Activated CD4-positive, alpha-beta T cell treated with anti-CD3 and anti-CD28 coated beads, Interleukin-2, Interleukin-4, amounts not matched to agents 100 ng/mL and 50 ng/mL, durations not matched to agents 16 hours and 8 hours (primary cell): ENCODE measurements around the gene LRMDA.

ENCODE experiments used
- DNase-seq: peaks from one replicate; pipeline ENCODE4 v3.0.0-alpha.2; 2020; ENCODE audit warnings: low spot score

LRMDA gene

DNA sequence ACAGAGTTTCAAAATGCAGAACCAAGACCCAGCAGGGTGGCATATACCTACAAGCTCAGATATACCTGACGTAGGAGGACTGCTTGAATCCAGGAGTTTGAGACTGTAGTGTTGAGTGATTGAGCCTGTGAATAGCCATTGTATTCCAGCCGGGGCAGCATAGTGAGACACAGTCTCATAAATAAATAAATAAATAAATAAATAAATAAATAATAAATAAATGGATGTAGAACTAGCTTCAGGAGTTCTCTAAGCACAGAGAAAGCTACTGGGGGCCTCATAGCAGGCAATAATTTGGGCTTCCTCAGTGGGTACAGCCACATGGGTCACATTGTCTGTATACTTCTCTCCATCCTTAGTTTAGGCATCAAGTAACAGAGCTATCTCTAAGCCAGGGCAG is 906.8 kb downstream of the LRMDA start:
- no peak for DNase-seq

DNA sequence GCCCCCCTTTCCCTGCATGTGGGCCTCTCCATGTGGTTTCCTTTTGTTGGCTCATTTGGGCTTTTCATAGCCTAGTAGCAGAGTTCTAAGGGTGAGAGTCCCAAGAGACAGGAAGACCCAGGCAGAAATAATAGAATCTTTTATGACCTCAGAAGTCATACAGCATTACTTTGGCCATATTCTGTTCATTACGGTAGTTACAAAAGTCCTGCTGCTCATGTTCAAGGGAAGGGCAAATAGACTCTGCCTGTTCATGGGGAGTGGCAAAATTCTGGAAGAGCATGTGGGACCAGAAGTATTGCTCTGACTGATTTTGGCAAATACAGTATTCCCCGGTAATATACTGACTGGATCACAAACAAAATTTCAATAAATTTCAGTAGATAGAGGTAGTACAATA is 910.3 kb downstream of the LRMDA start:
- DNase-seq: no peak

DNA sequence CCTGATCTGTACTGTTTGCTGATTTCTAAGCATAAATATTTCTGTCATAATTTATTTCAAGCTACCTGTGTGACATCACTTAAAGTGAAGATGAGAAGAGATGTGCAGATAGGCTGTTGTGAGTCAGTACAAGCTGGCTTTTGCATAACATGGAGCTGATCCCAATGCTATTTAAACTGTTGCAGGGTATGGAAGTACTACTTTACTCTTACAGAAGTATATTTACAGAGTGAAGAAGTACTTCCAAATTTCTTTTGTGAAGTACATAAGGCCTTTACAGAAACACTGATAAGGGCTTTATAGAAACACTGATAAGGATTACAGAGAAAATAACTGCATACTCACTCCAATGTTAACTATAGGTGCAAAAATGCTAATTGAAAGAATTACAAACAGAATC is 911.6 kb downstream of the LRMDA start:
- no peak for DNase-seq

DNA sequence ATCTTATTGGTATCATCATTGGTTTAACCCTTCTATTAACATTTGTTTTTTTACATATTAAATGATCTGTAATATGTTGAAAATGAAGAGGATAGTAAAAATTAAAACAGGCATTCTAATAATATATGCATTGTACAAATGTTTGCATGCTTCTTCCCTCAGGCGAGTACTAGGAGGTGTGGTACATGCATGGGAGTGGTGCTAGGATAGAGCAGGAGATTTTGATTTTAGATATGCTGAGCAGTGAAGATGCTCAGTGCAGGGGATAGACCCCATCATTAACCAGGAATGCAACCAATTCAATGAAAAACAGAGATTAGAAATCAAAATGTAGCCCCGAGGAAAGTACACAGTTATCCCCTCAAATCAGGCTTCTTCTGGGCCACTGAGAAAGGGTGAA is 916.4 kb downstream of the LRMDA start:
- DNase-seq: no peak

DNA sequence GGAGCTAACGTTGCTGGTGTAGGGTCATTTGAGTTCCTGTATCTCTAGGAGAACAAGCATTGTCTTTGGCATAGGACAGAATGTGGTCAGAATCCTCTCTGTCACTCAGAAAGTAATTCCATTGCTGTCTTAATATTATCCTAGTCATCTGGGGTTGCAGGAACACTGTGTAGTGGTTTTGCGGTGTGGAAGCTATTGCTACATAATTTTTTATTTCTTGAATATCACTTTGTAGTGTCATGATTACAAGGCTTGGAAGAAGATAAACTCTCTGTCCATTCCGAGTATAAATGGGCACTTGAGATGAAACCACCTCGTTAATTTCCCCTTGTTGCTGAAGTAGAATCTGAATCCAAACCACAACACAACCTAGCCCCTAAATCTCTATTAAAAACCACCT is 919.2 kb downstream of the LRMDA start:
- DNase-seq: no peak

DNA sequence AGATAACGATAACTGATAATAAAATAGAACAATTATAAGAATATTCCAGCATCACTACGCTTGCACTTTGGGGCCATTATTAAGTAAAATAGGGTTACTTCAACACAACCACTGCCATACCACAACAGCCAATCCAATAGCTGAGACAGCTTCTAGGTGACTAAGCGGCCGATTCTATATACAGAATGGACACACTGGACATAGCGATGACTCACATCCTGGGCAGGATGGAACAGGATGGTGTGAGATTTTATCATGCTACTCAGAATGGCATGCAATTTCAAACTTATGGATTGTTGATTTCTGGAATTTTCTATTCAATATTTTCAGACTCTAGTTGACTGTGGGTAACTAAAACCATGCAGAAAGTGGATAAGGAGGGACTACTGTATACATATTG is 920.9 kb downstream of the LRMDA start:
- no peak for DNase-seq

DNA sequence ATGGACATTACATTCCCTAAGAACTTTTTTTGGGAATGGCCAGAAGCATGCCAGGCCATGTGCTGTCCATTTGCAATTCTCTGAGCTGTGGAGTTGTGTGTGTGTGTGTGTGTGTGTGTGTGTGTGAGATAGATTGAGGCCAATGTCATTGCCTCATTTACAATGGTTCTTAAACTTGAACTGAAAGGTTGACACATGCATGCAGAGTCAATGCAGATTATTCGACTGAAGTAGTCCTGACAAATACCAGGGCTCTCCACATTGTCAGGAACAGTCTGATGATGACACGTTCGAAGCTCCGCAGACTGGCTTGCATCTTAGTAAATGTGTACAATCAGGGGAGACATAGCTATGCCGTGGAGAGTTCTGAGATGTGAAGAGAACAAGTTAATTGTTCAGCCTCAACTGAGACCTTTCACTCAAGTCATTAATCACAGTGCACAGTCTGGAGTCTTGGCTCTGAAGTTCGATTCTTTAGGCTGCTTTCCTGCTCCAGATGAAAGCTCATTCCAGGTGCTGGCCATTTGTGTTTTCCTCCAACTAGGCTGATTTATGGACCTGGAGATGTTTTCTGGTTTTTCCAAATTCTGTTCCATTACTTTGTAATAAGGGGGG is 921.9 kb downstream of the LRMDA start:
- DNase-seq: no peak

DNA sequence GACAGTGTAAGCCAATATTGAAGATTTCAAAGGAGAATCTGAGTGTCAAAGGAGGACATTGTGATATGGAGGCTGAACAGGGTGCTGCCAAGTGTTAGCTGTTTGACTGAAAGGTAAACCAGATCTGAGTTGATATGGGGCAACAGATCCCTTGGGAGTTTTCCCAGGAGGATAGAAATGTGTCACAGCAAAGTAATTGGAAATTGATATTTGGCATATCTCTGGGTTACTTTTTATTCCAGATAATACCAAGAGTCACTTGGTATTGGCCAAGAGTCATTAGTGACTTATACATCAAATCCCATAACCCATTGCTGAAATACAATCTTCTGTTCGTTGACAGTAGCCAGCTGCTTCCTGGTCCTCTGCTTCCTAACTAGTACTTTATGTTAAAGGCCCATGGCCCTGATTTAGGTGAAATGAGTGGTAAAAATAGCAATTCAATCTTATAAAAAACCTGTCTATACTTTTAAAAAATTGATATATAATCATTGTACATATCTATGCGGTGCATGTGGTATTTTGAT is 922.9 kb downstream of the LRMDA start:
- no peak for DNase-seq

DNA sequence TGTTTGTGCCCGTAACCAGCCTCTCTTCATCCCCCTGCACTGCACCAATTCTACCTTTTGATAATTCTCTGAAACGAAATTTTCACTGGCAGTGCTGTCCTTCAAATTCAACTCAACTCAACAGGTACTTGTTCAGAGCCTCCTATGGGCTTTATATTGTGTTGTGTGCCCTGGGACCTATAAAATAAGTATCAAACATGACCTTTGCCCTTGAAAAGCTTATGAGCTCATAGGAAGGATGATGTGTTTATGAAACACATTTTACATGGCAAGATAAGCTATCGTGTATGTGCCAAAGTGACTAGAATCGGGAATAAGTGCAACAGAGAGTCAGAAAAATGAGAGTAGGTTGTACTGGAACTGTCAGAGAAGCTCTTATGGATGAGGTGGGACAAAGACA is 923.5 kb downstream of the LRMDA start:
- DNase-seq: no peak

DNA sequence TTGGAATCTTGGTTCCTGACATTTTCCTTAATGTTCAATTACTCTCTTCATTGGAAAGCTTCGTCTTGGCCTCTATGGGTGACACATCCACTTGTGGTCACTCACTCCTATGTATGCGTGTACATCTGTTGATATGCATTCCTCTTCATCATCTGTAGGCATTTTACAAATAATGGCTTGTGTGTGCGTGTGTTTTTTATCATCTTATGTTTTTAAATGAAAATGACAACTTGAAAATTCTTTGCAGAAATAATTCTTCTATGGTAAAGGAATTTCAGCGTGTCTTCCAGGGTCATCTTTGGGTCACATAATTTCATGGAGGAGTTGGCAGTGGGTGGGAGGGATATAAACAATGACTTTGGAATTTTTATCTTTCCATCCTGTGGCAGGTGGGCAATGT is 925.1 kb downstream of the LRMDA start:
- no peak for DNase-seq

DNA sequence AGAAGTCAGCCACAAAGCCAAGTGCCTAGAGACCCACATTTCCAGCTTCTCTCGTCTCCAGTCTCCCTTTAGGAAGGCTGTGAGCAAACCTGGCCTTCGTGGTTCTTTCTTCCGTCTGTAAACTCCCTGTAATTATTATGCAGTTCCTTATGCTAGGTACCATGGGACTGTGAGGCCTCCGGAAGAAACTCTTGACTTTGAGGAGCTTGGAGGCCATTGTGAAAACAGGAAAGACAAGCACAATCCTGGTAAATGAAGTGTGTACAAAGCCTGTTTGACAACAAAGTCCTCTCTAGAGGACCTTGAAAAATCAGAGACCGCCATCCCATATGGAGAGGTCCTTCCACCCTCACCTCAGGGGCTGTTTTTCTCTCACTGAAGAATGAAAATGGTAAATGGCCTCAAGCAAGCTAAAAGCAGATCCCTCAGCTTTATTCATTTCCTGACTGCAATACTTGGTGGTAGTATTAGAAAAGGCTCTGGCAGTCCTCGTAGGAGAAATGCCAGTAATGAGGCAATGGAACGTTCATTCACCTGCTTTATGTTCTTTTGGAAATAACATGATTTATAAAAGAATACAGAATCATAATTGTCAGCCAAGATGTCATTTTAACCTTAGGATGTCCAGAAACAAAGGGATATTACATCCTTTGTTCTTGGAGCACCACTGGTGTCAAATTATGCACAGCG is 926.4 kb downstream of the LRMDA start:
- no peak for DNase-seq

DNA sequence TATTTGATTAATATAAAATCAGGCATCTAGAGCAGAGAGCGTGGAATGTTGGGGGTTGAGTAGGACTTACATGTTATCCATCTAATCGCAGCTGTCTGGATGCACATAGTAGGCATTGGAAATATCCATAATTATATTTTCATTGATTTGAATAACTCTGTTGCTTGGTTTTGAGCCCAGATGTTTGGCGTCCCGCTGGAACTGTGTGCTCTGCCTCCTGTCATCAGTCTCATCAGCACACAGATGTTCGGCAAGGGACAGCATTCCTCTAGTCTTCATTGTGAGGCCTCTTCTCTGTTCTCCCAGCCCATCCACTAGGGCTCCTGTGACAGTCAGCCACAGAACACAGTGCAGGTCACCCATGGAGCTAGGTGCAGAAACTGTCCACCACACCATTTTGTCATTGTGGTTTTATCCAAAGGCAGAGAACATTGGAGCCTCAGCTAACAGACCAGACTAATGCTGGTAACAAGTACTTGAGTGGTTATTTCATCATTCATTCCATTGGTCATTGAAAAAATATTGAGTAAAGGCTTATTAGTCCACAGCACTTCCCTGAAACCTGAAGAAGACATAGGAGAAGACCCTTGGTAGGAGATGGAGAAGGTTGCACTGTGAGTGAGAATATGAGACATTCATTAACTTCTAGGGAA is 927.4 kb downstream of the LRMDA start:
- DNase-seq: no peak

DNA sequence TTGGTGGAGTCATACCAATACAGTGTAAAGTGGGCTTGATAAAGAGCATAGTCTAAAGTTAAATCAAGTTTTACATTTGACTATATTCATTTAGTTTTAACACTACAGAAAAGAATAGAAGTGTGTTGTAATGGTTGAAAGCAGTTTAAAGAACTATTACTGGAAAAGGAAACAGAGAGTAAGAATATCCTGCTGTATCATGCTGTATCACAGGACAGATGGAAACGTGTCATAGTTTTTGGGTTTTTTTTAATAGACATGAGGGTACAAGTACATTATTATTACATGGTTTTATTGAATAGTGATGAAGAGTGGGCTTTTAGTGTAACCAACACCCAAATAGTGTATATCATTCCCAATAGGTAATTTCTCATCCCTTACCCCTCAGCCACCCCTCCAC is 944.3 kb downstream of the LRMDA start:
- DNase-seq: no peak

DNA sequence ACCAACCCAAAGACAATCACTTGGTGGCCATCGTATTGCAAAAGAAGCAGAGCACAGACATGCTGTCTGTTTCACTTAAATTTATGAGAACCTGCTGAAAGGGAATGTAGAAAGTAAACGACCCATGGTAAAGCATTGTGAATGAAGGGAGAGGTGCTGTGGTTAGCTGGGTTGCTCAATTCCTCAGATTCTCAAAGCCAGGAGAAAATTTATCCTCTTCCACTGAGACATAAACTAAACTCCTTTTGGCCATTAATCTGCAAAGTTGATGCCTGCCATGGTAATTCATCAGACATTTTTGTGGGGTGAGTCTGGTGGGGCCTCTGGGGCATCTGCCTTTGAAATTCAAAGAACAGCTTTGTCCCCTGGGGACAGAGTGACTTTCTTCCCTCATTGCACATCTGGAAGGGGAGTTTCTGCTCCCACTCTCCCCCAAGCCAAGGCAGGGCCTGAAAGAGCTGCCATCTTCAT is 951.0 kb downstream of the LRMDA start:
- DNase-seq: no peak

DNA sequence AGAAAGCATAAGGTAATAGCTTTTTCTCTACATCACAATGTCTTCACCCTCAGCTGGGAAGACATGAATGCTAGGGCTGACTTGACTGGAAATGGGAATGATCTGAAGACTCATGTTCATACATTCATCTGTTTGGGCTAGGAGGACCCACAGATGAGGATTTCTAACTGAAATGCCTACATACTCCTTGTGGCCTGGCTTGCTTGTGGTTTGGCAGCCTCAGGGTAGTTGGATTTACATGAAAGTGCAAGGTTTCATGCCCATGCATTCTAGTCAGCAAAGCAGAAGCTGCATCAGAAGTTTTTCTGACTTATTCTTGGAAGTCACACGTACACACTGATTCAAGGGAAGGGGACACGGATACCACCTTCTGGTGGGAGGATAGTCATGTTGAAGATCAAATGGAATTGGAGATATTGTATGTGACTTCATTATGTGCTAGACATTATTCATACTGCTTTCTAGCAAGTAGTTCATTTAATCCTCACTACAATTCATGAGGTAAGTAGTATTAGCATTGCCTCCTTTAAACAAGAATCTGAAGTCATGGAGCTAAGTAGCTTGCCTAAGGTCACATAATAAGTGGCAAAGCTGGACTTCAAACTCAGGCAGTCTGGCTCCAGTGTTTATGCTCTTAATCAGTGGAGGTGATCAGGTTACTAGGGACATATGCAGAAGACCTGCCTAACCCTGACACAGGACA is 957.0 kb downstream of the LRMDA start:
- DNase-seq: no peak

DNA sequence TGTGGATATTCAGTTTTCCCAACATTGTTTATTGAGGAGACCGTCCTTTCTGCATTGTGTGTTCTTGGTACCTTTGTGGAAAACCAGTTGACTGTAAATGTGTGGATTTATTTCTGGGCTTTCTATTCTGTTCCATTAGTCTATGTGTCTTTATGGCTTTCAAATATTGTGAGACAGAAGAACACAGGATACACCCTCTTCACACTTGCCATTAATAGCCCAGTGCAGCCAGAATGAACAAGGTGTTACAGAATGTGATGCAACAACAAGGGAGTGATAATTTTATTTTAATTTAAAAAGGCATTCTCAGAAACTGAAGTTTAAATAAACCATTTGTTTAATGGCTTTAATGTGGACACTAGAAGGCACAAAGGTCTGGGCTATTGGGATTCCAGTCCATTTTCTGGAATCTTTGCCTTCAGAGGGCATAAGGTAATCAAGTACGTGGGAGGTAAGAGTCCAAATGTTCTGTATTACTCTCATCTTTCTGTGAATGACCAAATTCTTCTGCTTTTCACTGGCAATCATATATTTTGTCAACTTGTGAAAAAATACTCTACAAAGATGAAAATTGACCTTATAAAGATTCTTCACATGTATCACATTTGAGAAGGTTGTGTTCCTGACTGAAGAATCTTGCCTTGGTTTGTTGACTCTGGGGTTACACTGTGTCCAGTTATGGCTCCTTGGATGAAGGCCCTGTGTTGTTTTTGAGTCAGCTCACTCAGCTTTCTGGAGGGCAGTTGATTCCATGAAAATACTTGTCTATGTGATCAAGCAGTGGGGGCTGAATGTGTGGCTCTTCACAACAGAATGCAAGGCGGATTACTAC is 962.7 kb downstream of the LRMDA start:
- no peak for DNase-seq

DNA sequence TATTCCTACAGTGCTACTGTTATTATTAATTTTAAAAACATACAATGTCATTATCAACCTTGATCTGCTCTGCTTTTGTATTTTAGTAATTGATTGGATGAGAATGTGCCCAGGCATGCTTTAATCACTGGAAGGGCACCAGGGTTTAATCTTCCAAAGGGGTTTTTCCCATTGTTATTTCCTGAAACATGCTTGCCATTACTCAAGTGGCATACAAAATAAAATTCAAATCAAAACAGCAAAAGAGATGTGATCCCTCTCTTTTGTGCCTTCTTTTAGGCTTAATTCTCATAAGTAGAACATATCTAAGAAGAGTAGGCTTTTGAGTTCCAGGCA is 963.3 kb downstream of the LRMDA start:
- no peak for DNase-seq

DNA sequence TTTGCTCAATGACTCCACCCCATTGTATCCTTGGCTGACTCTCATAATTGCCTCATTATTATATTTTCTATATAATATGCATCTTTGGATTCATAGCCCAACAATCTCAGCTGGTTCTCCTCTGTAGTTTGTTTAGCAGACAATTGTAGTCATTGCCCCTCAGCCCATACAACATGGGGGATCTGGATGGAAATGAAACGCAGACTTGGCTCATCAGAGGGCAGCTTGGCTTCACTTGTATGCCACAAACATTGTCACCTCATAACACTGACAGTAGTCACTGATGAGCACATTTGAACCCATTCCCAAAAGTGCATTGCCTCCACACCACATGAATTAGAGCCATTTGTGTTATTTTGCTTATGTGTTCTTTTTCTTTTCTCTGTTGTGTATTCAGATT is 963.8 kb downstream of the LRMDA start:
- DNase-seq: no peak

DNA sequence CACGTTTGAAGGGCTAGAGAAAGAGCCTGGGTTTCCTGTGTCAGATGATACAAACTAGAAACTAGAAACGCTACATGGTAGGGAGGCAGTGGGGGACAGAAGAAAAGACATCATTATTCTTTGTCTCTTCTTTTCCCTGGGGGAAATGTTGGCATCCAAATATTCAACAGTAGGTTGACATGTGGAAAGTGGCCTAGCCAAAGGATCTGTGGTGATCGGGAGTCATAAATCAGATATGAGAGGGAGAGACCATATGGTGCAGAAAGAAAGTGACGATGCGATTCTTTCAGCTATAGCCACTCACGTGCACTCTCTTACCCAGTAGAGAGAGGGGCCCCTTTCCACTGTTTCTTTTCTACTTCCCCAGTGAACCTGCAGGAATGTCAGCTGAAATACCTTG is 964.7 kb downstream of the LRMDA start:
- no peak for DNase-seq

DNA sequence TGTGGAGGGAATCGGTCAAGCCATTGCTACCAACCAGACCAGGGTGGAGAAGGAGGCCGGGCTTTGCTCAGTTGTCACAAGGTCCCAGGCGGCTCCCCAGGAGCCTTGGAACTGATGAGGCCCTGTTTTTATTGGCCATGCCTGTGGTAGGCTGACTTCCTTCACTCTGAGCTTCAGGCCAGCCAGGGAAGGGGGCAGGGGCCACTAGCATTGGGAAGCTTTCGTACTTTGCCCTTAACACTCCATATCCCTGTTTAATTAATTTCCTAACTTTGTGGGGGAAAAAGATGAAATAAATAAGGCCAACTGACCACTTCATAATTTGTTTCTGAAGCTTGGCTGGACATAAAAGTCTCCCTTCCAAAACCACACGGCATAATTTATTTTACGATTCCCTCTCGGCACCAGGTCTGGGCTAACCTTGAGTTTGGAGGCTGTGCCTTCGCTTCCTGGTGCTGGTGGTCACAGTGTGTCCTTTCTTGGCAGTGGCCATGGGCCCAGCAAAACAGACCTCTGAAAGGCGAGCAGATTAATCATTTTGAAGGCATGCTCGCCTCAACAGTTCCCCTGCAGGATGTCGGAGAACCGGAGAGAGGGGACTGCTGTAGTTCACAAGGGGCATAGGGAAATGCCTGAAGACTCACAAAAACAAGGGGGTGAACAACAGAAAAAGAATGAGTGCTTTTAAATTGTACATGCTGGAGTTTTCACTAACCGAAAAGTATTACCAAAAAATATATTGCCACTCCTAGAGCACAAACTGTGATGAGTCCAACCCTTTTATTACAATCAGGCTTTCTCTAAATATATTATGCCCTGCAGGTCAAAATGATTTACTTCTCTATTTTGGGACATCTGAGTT is 966.0 kb downstream of the LRMDA start:
- DNase-seq: no peak
